Measurements from ENCODE around the gene PRICKLE1. TPM values are rescaled to one million over a fixed set of nuclear protein-coding genes. Genes with fewer than 3 reads are reported as not detected.

The PRICKLE1 gene
- total and polyA plus RNA-seq, 10 of the 15 experiments (the other 5 are each of a cell fraction or from before 2014, with no cell fraction given), result 0.47 to 2.8 (median 0.86) TPM

GRCh38 chr12:42633594-42633993 lies 44.0 kb upstream of the PRICKLE1 start:
- ChIA-PET SMC1A (ENCODE audit: uncharacterized antibody, unreplicated experiment) (no interaction called here), POLR2A (no interaction called here)
- H3K79me2 ChIP-seq (ENCODE audit: control insufficient read depth, insufficient read depth, low read length), result no peaks in the 10 kb centered on the region

More at GRCh38 chr12:42633594-42633993, 44.0 kb upstream of the PRICKLE1 start:
- Histone ChIP-seq H3K4me1 (ENCODE audit: control insufficient read depth, insufficient read depth, low read length) (no peaks in the 10 kb centered on the region), H3K4me3 (no peak overlapping the region), H3K27ac (ENCODE audit: control insufficient read depth, insufficient read depth) (no peak overlapping the region), H3K9ac (ENCODE audit: control insufficient read depth, insufficient read depth, low read length) (no peak overlapping the region), H3K27me3 (replicated peaks in 1 of 2; ENCODE audit: control insufficient read depth in 2 of 2, insufficient read depth in 2 of 2, low read length in 1 of 2) (no peaks in the 10 kb centered on the region), H2AFZ (ENCODE audit: control insufficient read depth, low read depth, low read length) (no peak overlapping the region), H3K4me2 (ENCODE audit: control insufficient read depth, insufficient read depth) (no peak overlapping the region), H3K9me3 (replicated peaks; ENCODE audit: control insufficient read depth, insufficient read depth, low read length) (no peaks in the 10 kb centered on the region), H3K36me3 (ENCODE audit: control insufficient read depth in 2 of 2, insufficient read depth in 2 of 2, low read length in 1 of 2) (no peaks in the 10 kb centered on the region), H4K20me1 (ENCODE audit: control insufficient read depth, insufficient read depth) (no peaks in the 10 kb centered on the region)
- no TSS peak for BruUV-seq (replicated peaks)
- intact Hi-C loops (cut with micrococcal nuclease; ENCODE audit: unreplicated experiment), result no loop called here
- DNase-seq (ENCODE audit: low read depth, low spot score), result no peak
- 44% methylated on average over 4 of the region's 4 CpGs for WGBS (ENCODE audit: insufficient coverage, insufficient replicate concordance, low lambda C conversion rate, missing lambda C conversion rate)
- in situ Hi-C loops (cut with MboI), result no loop called here
- no peak for TF ChIP-seq HDGF (IDR thresholded peaks at IDR 0.05)
- no peak for TF ChIP-seq NR2C2 (IDR thresholded peaks at IDR 0.05; ENCODE audit: borderline replicate concordance, control insufficient read depth, insufficient read length, low read depth)
- TF ChIP-seq BCL3 (IDR thresholded peaks at IDR 0.05; ENCODE audit: borderline replicate concordance, insufficient read depth, low read depth, low read length, poor library complexity, severe bottlenecking), result no peak
- no peak for TF ChIP-seq RELA (IDR thresholded peaks at IDR 0.05; ENCODE audit: borderline replicate concordance, partially characterized antibody)
- TF ChIP-seq NRF1 (conservative IDR thresholded peaks at IDR 0.05; ENCODE audit: low read depth, low read length), result no peak
- no peak for TF ChIP-seq NKRF (conservative IDR thresholded peaks at IDR 0.05)
- TF ChIP-seq FOXK2 (IDR thresholded peaks at IDR 0.05), result no peak
- no peak for TF ChIP-seq IRF3 (IDR thresholded peaks at IDR 0.05)
- TF ChIP-seq POLR2AphosphoS2 (IDR thresholded peaks at IDR 0.05; ENCODE audit: low read depth, low read length), result no peak
- no peak for TF ChIP-seq TCF3 (IDR thresholded peaks at IDR 0.05; ENCODE audit: borderline replicate concordance, insufficient read depth, low read depth, low read length)
- TF ChIP-seq E4F1 (IDR thresholded peaks at IDR 0.05; ENCODE audit: borderline replicate concordance, partially characterized antibody), result no peak
- no peak for TF ChIP-seq ATF3 (IDR thresholded peaks at IDR 0.05; ENCODE audit: borderline replicate concordance, extremely low read depth, low read depth, low read length)
- TF ChIP-seq SIN3A (IDR thresholded peaks at IDR 0.05; ENCODE audit: low read depth, low read length), result no peak
- TF ChIP-seq SRF (IDR thresholded peaks at IDR 0.05; ENCODE audit: low read depth in 2 of 2, low read length in 2 of 2), result no peak
- no peak for TF ChIP-seq POLR2AphosphoS5 (IDR thresholded peaks at IDR 0.05; ENCODE audit: low read length)
- TF ChIP-seq EZH2 (IDR thresholded peaks at IDR 0.05; ENCODE audit: borderline replicate concordance, control insufficient read depth, low read depth, low read length), result no peak
- TF ChIP-seq SP1 (IDR thresholded peaks at IDR 0.05; ENCODE audit: low read depth, low read length), result no peak
- no peak for TF ChIP-seq ZNF217 (IDR thresholded peaks at IDR 0.05)
- CTCF ChIA-PET, result no interaction called here
- no peak for FAIRE-seq
- RAD21 ChIA-PET (ENCODE audit: unreplicated experiment), result no interaction called here
- no peak for ATAC-seq

All from GM12878 (cell line).